Stimulated activated CD8-positive, alpha-beta memory T cell treated with anti-CD3 and anti-CD28 coated beads, Interleukin-15, amount 100 ng/mL, for 1 hour (primary cell): ENCODE measurements around the gene MDP1.
A peak's percentile ranks its signal among the peaks of the same experiment; 100 is the strongest.

ENCODE experiments used
- DNase-seq: peaks from one replicate; pipeline ENCODE4 v3.0.0-alpha.2; 2020; ENCODE audit warnings: low read depth

Gene MDP1

GRCh38 chr14:24215495-24216344 lies at the start of gene MDP1:
MDP1 (minus strand) TSS chr14:24216066; CDS start chr14:24215955, 111 bp downstream.
- DNase-seq = peak; percentile 67

GRCh38 chr14:24264298-24264697 lies 48.4 kb upstream of the MDP1 start:
- DNase-seq = no peak

- DNase-seq = no peak
Observed at GRCh38 chr14:24263848-24264247, 48.0 kb upstream of the MDP1 start.

DNA sequence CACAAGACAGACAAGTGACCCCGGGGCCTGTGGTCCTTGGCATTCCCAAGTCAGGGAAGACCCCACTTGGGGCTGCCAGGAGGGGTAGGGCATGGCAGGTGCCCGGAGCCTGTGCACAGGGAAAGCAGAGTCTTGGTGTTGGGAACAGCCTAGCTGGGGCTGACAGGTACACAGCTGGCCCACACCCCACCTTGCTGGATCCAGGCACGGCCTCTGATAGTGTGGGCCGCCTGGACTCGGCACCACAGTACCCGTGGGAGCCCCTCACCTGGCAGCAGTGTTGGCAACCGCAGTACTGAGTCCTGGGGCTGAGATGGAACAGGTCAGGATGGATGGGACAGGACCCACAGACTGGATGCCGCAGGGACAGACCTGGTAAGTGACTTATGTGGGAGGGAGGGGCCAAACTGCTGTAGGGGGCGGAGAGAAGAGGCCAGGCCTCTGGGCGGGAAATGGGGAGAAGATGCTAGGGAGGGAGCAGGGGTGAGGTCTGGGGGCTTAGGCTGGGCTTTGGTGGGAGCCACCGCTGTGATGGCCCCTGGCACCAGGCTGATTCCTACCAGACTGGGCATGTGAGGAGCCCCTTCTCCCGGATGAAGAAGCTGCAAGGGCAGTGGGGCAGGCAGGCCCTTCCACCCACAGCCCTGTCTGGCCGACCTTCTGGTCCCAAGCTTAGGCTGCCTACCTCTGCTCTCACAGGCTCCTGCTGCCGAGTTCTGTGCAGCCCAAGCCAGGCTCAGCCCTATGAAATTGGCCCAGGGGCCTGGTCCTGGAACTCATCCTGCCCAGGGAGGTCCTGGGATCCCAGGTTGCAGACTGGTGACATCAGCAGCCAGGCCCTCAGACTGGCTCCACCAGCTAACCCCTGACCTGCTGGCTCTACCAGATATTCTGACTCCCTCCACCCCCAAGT lies 47.2 kb upstream of the MDP1 start, which contains the start of gene TGM1:
Gene TGM1 (minus strand): TSS at position 357 of the 913 bp plus-strand sequence. CDS start 825 bp downstream, outside the sequence.
- no peak for DNase-seq

DNA sequence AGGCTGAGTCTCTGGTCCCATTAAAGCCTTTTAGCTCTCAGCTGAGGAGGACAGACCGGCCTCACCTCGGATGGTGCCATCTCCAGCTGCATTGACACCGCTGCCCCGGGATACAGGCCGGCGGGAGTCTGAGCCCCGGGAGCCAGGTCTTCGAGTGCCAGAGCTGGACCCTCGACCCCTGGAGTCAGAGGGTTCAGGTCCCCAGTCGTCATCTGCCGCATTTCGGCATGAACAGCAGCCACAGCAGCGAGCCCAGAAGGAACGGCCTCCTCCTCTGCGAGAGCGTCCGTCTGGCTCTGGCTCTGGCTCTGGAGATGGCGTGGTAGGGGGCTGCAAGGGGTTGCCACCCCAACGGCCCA lies 46.1 kb upstream of the MDP1 start:
- no peak for DNase-seq

DNA sequence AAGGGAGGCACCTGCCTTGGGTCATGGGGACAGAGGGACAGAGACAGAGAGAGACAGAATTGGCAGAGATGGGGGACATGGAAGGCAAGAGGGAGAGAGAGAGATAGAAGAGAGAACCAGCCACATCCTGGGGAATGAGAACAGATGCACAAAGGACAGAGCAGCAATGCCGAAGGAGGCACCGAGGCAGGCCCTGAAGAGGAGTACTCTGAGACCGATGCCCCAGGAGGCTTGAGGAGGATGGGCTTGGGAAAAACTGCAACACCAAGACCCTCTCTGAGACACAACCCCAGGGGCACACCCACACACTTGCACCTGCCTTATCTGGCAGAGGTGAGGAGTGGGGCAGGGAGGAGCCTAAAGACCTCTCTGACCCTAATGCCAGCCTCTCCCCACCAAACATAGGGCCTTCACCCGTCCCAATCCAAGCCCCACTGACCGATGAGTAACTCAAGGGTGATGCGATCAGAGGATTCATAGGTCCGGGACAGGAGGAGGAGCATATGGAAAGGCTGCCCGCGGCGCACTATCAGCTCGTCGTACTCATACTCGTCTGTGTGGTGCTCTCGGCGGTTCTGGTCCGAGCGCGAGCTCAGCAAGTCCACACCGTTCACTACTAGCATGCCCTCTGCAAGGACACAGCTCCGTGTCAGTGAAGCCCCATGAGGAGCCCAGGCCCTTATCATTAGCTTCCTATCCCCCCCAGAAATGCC lies 45.5 kb upstream of the MDP1 start:
- no peak for DNase-seq

GRCh38 chr14:24260780-24261157 lies 44.9 kb upstream of the MDP1 start:
- no peak for DNase-seq

- no peak for DNase-seq
Observed at GRCh38 chr14:24260026-24260779, 44.3 kb upstream of the MDP1 start.

DNA sequence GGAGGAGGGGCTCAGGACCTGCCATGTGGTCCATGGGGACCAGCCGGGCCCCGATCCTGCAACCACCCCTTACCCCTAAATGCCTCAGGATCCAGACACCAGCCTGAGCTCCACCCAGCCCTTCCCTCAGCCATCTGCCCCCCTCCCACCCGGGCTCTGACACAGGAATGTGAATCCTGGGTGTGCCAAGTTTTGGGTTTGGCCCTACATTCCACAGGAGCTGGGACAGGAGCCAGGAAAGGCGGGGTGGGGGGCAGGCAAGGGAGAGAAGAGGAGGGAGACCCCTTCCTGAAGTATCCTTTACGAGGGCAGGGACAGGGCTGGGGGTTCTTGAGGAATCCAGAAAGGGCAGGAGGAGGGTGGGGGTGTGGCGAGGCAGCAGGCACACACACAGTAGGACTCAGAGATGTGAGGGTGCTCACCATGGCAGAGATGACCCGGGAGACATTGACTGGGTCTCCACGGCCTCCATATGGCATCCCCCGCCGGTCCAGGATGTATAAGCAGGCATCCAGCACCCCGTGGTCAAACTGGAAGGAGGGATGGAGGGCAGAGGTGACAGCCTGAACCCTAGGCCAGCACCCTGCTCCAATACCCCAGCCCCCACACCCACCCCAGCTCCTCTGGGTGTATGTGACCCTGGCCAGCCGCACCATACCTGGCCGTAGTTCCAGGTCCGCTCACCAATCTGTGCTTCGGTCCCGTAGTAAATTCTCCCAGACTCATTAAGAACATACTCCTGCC lies 43.6 kb upstream of the MDP1 start:
- DNase-seq = no peak

DNA sequence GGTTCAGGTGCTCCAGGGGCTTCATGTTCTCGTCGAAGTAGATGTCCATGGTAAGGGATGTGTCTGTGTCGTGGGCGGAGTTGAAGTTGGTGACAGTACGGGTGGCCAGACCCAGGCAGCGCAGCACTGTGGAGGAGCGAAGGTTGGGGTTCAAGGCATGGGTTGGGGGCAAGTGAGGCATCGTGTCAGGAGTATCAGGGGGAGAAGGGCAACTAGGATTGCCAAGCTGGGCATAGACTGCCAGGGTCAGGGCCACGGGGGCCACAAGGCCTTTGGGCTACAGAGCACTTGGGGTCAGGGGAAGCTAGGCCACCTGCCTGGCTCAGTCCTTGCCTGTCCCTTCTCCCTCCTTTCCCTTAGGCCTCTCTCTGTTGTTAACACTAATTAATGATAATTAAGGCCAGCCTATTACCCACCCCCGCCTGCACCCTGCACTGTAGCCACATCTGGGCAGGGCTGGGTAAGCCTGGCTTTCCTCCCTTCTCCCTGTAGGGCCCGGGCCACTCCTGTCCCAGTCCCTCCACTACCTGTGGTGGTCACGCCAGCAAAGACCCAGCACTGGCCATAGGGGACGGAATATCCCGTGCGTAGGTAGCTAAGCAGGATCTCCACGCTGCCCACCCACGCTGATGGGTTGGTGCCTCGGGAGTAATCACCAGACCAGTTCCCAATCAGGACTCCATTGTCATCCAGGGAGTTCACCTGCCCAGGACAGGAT lies 42.8 kb upstream of the MDP1 start:
- DNase-seq = no peak

GRCh38 chr14:24258119-24258518 lies 42.3 kb upstream of the MDP1 start:
- no peak for DNase-seq

- no peak for DNase-seq
Observed at GRCh38 chr14:24256960-24257359, 41.1 kb upstream of the MDP1 start.

- DNase-seq = no peak
Observed at GRCh38 chr14:24255931-24256711, 40.3 kb upstream of the MDP1 start.

DNA sequence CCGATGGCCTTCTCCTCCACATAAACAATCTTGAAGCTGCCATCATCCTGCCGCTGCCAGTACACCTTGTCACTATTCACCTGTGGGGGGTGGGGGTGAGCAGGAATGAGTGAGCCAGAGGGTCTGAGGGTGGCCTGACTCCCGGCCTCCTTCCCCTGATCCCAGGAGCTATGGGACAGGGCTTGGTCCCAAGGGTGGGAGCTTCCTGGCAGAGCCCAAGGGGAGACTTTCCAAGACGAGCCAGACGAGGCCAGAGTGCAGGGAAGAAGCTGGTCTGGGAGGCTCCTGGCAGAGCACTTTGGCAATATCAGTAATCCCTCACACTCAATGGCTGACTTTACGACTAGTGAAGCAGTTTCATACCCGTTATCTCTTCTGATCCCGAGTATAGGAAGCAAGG lies 39.6 kb upstream of the MDP1 start:
- DNase-seq = no peak

- no peak for DNase-seq
Observed at GRCh38 chr14:24254630-24255392, 38.9 kb upstream of the MDP1 start.

DNA sequence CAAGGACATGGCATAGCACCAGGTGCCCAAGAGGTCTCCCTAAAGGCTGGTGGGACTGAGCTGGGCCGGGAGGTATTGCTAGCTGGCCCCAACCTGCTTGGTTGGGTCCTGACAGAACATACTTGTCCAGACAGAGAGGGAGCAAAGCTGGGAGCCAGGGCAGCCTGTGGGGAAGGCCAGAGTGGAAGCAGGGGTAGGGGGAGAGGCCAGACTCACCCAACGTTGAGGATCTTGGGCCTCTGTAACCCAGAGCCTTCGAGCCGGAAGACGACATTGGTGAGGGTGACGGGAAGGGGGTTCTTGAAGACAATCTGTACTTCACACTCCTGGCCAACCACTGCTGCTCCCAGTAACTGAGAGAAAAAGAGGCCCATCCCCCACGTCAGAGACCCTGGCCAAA lies 38.1 kb upstream of the MDP1 start:
- no peak for DNase-seq

- no peak for DNase-seq
Observed at GRCh38 chr14:24252289-24253124, 36.6 kb upstream of the MDP1 start.

DNA sequence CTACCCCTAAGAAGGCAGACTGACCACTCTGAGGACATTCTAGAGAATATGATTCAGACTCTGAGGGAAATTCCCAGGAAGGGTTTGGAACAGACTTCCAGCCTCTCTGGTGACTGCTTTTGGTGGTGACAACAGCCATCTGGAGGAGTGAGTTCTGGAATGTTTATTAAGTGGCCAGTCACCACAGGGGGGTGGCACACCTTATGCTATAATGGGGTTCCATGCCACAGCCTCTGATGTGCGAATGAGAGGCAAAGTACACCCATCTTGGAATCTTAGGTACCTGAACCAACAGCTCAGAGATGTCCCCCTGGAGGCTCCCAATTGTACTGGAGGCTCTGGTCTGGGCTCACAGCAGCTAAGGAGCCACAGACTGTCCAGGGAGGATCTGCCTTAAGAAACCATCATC lies 36.0 kb upstream of the MDP1 start:
- no peak for DNase-seq
